Vagina (tissue), 2 donors: ENCODE measurements around the gene MSH5.

Experiments used
- CTCF ChIP-seq, 3 experiments: fragments of 450-650 bp in 2 of 3; fragments of 200-600 bp in 1 of 3; sonication (generic) in 1 of 3; IDR thresholded peaks; one replicate each; pipeline ENCODE4 v1.5.1; 2017 to 2019; ENCODE audit warnings: antibody characterized with exemption in 3 of 3, mild to moderate bottlenecking in 2 of 3, moderate library complexity in 2 of 3
- POLR2A ChIP-seq, 2 donors: fragments of 450-650 bp; IDR thresholded peaks; one replicate each; pipeline ENCODE4 v1.6.1; 2017; ENCODE audit warnings: antibody characterized with exemption in 2 of 2, mild to moderate bottlenecking in 2 of 2, moderate library complexity in 2 of 2
- POLR2AphosphoS5 ChIP-seq, 2 donors: sonication (generic); formaldehyde crosslinking; IDR thresholded peaks; one replicate each; pipeline ENCODE4 v1.9.0; 2017; ENCODE audit warnings: antibody characterized with exemption in 2 of 2, mild to moderate bottlenecking in 2 of 2, low read depth in 1 of 2; ENCODE audit not compliant: insufficient read depth in 1 of 2

GRCh38 chr6:31710523-31711219, 29.1 kb upstream of the MSH5 start:
- TF ChIP-seq POLR2AphosphoS5 (IDR thresholded peaks at IDR 0.05; ENCODE audit: insufficient read depth in 1 of 2, low read depth in 1 of 2) (no peak), CTCF (IDR thresholded peaks at IDR 0.05) (no peak), POLR2A (IDR thresholded peaks at IDR 0.05) (no peak)
